ENCODE data around the gene PRDX3. TPM values are rescaled to one million over a fixed set of nuclear protein-coding genes. Genes with fewer than 3 reads are reported as not detected.

PRDX3 gene
- total RNA-seq, 2 experiments from 2014 or later, result 7.1 to 7.5 TPM

GRCh38 chr10:119132521-119133345 is 45.9 kb downstream of the PRDX3 start:
- H3K4me1 ChIP-seq (ENCODE audit: insufficient read depth, low read length), result peaks cover 39% of the 10 kb centered on the region
- peak overlapping the region in 1 of 2 donors; percentile 40 for H3K27ac ChIP-seq (ENCODE audit: low read depth in 1 of 2, low read length in 2 of 2)
- Mint-ChIP-seq H3K36me3 (ENCODE audit: low read depth) (peaks cover 46% of the 10 kb centered on the region), H3K4me1 (ENCODE audit: low read depth) (peaks cover 39% of the 10 kb centered on the region), H3K27ac (peak overlapping the region; percentile 86), H3K27me3 (no peaks in the 10 kb centered on the region), H3K9me3 (no peaks in the 10 kb centered on the region), H3K4me3 (peak overlapping the region; percentile 83)
- H3K9me3 ChIP-seq (ENCODE audit: control insufficient read depth in 1 of 2, insufficient read depth in 1 of 2, low read length in 2 of 2), result no peaks in the 10 kb centered on the region
- no peaks in the 10 kb centered on the region for H3K27me3 ChIP-seq (ENCODE audit: control insufficient read depth in 1 of 2, insufficient read depth in 2 of 2, low read length in 2 of 2)
- no peak for TF ChIP-seq CTCF (IDR thresholded peaks at IDR 0.05)
- intact Hi-C loops (cut with DNase I, micrococcal nuclease), result loop anchor here in 1 of 2 experiments (5.0 kb wide), 1 partner anchor 40 kb away; no protein-coding TSS in a partner anchor
- ChIA-PET POLR2A (interaction anchor here (0.8 to 1.8 kb wide), 11 partner anchors 9 to 740 kb away, joined by 3 to 10 read pairs (median 5); partner anchors contain the start of genes CACUL1, DENND10, GRK5 and MCMBP), CTCF (interaction anchor here (0.6 to 1.8 kb wide), 2 partner anchors 28 to 64 kb away, joined by 3 to 4 read pairs; no protein-coding TSS in a partner anchor)
- H3K36me3 ChIP-seq (ENCODE audit: insufficient read depth, low read length), result peaks cover 39% of the 10 kb centered on the region
- ATAC-seq (ENCODE audit: poor library complexity) (no peak), DNase-seq (no peak)
- no peak overlapping the region for H3K4me3 ChIP-seq (ENCODE audit: low read length)

GRCh38 chr10:119131512-119132240 is 46.9 kb downstream of the PRDX3 start:
- no peaks in the 10 kb centered on the region for H3K9me3 Mint-ChIP-seq
- no peaks in the 10 kb centered on the region for H3K9me3 ChIP-seq (ENCODE audit: control insufficient read depth in 1 of 2, insufficient read depth in 1 of 2, low read length in 2 of 2)
- intact Hi-C loops (cut with DNase I, micrococcal nuclease), result loop anchor here in 1 of 2 experiments (5.0 kb wide), 1 partner anchor 39 kb away; no protein-coding TSS in a partner anchor
- ATAC-seq (ENCODE audit: poor library complexity) (peak; percentile 87), DNase-seq (peak in 8 of 14 experiments; percentile 3 to 70 (median 22))
- no peaks in the 10 kb centered on the region for H3K27me3 Mint-ChIP-seq
- TF ChIP-seq CTCF (IDR thresholded peaks at IDR 0.05), result no peak
- peaks cover 39% of the 10 kb centered on the region for H3K4me1 Mint-ChIP-seq (ENCODE audit: low read depth)
- no peaks in the 10 kb centered on the region for H3K27me3 ChIP-seq (ENCODE audit: control insufficient read depth in 1 of 2, insufficient read depth in 2 of 2, low read length in 2 of 2)
- H3K36me3 ChIP-seq (ENCODE audit: insufficient read depth, low read length), result peaks cover 39% of the 10 kb centered on the region
- H3K4me1 ChIP-seq (ENCODE audit: insufficient read depth, low read length), result peaks cover 39% of the 10 kb centered on the region
- H3K4me3 ChIP-seq (ENCODE audit: low read length), result peak overlapping the region; percentile 58
- peak overlapping the region; percentile 83 for H3K4me3 Mint-ChIP-seq
- CTCF ChIA-PET, result interaction anchor here (0.8 to 1.8 kb wide), 3 partner anchors 10 to 66 kb away, joined by 3 to 4 read pairs (median 4); no protein-coding TSS in a partner anchor
- H3K27ac Mint-ChIP-seq, result peak overlapping the region; percentile 86
- peaks cover 46% of the 10 kb centered on the region for H3K36me3 Mint-ChIP-seq (ENCODE audit: low read depth)
- H3K27ac ChIP-seq (ENCODE audit: low read depth in 1 of 2, low read length in 2 of 2), result peak overlapping the region; percentile 40 to 57
- POLR2A ChIA-PET, result interaction anchor here (0.6 to 1.8 kb wide), 17 partner anchors 8 to 741 kb away, joined by 3 to 10 read pairs (median 4); partner anchors contain the start of genes CACUL1, DENND10, GRK5 and MCMBP

- Histone ChIP-seq H3K27me3 (ENCODE audit: control insufficient read depth in 1 of 2, insufficient read depth in 2 of 2, low read length in 2 of 2) (no peaks in the 10 kb centered on the region), H3K4me1 (ENCODE audit: insufficient read depth, low read length) (peaks cover 32% of the 10 kb centered on the region), H3K27ac (ENCODE audit: low read depth in 1 of 2, low read length in 2 of 2) (no peak overlapping the region), H3K4me3 (ENCODE audit: low read length) (no peak overlapping the region), H3K9me3 (ENCODE audit: control insufficient read depth in 1 of 2, insufficient read depth in 1 of 2, low read length in 2 of 2) (no peaks in the 10 kb centered on the region), H3K36me3 (ENCODE audit: insufficient read depth, low read length) (peaks cover 43% of the 10 kb centered on the region)
- intact Hi-C loops (cut with DNase I, micrococcal nuclease), result loop anchor here in 1 of 2 experiments (5.0 kb wide), 1 partner anchor 37 kb away; no protein-coding TSS in a partner anchor
- TF ChIP-seq CTCF (IDR thresholded peaks at IDR 0.05), result no peak
- Mint-ChIP-seq H3K27me3 (no peaks in the 10 kb centered on the region), H3K27ac (peak overlapping the region; percentile 86), H3K4me3 (peak overlapping the region; percentile 11), H3K36me3 (ENCODE audit: low read depth) (peaks cover 58% of the 10 kb centered on the region), H3K9me3 (no peaks in the 10 kb centered on the region), H3K4me1 (ENCODE audit: low read depth) (peaks cover 32% of the 10 kb centered on the region)
- DNase-seq, result no peak
- POLR2A ChIA-PET, result no interaction called here
- CTCF ChIA-PET, result no interaction called here
- no peak for ATAC-seq (ENCODE audit: poor library complexity)
Measured at GRCh38 chr10:119129721-119130120, 48.9 kb downstream of the PRDX3 start.

All from CD4-positive, alpha-beta T cell (primary cell).